Prostate gland (tissue), 2 donors: Measurements from ENCODE around the gene OR52B2. TPM values are rescaled to one million over a fixed set of nuclear protein-coding genes. Genes with fewer than 3 reads are reported as not detected.

Experiments used
- DNase-seq: peaks from one replicate; pipeline ENCODE4 v3.0.0-alpha.2; 2019; ENCODE audit warnings: low spot score
- H3K27ac ChIP-seq, 2 donors: fragments of 200-600 bp; sonication (generic); 2 replicates each; pipeline ENCODE4 v1.5.1; 2017 to 2019
- H3K27me3 ChIP-seq: fragments of 200-600 bp; sonication (generic); replicated peaks from 2 replicates; pipeline ENCODE4 v1.5.1; 2019; ENCODE audit not compliant: insufficient read depth
- H3K36me3 ChIP-seq, 2 donors: fragments of 200-600 bp; sonication (generic); 1 replicate in 1 of 2; 2 replicates in 1 of 2; pipeline versions ENCODE4 v1.5.1 to v1.8.1; 2017 to 2019
- H3K4me1 ChIP-seq: fragments of 200-600 bp; sonication (generic); replicated peaks from 2 replicates; pipeline ENCODE4 v1.5.1; 2019
- H3K4me3 ChIP-seq, 2 donors: fragments of 200-600 bp; sonication (generic); 2 replicates each; pipeline ENCODE4 v1.5.1; 2017 to 2019
- H3K9me3 ChIP-seq: fragments of 200-600 bp; sonication (generic); 2 replicates; pipeline ENCODE4 v1.5.1; 2017
- CTCF ChIP-seq, 4 experiments: fragments of 200-600 bp in 2 of 4; fragments of 450-650 bp in 2 of 4; sonication (generic) in 2 of 4; IDR thresholded peaks; 1 replicate in 3 of 4; 2 replicates in 1 of 4; pipeline ENCODE4 v1.5.1; 2016 to 2019; ENCODE audit warnings: antibody characterized with exemption in 4 of 4, mild to moderate bottlenecking in 2 of 4, moderate library complexity in 2 of 4
- POLR2A ChIP-seq: fragments of 450-650 bp; IDR thresholded peaks from one replicate; pipeline ENCODE4 v1.6.1; 2016; ENCODE audit warnings: antibody characterized with exemption, mild to moderate bottlenecking
- POLR2AphosphoS5 ChIP-seq: sonication (generic); formaldehyde crosslinking; IDR thresholded peaks from one replicate; pipeline ENCODE4 v1.6.1; 2017; ENCODE audit warnings: antibody characterized with exemption
- WGBS: methylation state at CpG from one replicate; pipeline ENCODE4 v1.1.5; 2018; 5-methylcytosine and 5-hydroxymethylcytosine counted together
- intact Hi-C: fragments of 100-400 bp; cut with DNase I; formaldehyde crosslinking; loops from one replicate; pipeline ENCODE4 v1.14.2; 2022
- total RNA-seq, 2 donors: library from RNA; depleted of rRNA; stranded (reverse); fragments of >200 nt; gene quantifications; one replicate each; pipeline ENCODE4 v1.1.0, GENCODE V29; 2016

OR52B2 gene
- total RNA-seq, 2 donors from 2014 or later = not detected

DNA sequence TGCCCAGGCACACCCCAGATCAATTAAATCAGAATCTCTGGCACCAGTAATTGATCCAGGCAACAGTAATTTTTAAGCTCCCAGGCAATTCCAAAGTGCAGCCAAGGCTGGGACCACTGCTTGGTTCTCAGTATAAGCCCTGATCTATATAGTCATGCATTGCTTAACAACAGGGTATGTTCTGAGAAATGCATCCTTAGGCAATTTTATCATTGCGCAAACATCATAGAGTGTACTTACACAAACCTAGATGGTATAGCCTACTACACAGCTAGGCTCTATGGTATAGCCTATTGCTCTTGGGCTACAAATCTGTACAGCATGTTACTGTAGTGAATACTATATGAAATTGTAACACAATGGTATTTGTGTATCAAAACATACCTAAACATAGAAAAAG lies 34.6 kb upstream of the OR52B2 start:
- intact Hi-C loops = no loop called here
- Histone ChIP-seq H3K27me3 (no peaks in the 10 kb centered on the region), H3K4me1 (no peaks in the 10 kb centered on the region), H3K36me3 (no peaks in the 10 kb centered on the region), H3K4me3 (no peak overlapping the region), H3K9me3 (no peaks in the 10 kb centered on the region), H3K27ac (no peak overlapping the region)
- no peak for DNase-seq
- 95% methylated on average over 1 of the region's 1 CpG for WGBS
- TF ChIP-seq CTCF (IDR thresholded peaks at IDR 0.05) = no peak
- no peak for TF ChIP-seq POLR2AphosphoS5
- TF ChIP-seq POLR2A = no peak

DNA sequence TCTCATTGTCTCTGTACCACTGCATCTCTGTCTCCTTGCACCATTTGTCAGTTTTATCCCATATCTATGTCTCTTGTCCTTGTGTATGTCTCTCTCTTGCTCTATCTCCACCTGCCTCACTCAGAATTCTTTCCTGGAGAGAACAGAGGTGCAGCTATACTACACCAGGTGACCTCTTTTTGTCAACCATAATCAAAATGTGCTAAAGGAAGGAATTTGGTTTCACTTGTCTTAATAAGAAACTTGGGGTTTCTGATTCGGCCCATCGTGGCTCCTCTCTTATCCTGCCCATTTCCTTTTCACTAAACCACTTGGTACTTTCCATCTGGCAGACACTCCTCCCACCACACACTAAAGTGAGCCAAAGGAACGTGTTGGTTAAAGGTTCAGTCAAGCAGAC lies 33.2 kb upstream of the OR52B2 start:
- 74% methylated on average over 3 of the region's 3 CpGs for WGBS
- intact Hi-C loops = no loop called here
- no peak for TF ChIP-seq CTCF (IDR thresholded peaks at IDR 0.05)

GRCh38 chr11:6202041-6202440 lies 31.9 kb upstream of the OR52B2 start:
- 95% methylated on average over 1 of the region's 1 CpG for WGBS

More for the DNA sequence above, 33.2 kb upstream of the OR52B2 start:
- Histone ChIP-seq H3K36me3 (no peaks in the 10 kb centered on the region), H3K4me1 (no peaks in the 10 kb centered on the region), H3K27me3 (no peaks in the 10 kb centered on the region), H3K4me3 (no peak overlapping the region), H3K27ac (no peak overlapping the region), H3K9me3 (no peaks in the 10 kb centered on the region)
- DNase-seq = no peak

DNA sequence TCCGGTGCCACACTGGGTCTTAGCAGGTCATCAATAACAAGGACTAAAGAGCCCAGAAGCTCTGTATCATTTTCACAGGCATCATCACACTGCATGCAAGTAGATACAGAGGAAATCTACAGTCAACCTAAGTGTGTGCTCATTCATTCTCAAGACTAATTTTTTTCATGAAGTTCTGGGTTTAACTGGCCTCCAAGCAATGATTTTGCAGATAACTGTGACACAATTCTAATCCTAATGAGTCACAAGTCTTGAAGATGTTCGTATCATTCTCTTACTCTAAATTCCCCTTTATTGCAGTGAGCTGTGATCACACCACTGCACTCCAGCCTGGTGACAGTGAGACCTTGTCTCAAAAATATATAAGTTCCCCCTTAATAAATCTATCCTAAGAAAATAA lies 31.4 kb upstream of the OR52B2 start:
- H3K4me3 ChIP-seq = no peak overlapping the region

More at GRCh38 chr11:6202041-6202440, 31.9 kb upstream of the OR52B2 start:
- no peak for DNase-seq
- Histone ChIP-seq H3K27ac (no peak overlapping the region), H3K36me3 (no peaks in the 10 kb centered on the region), H3K9me3 (no peaks in the 10 kb centered on the region), H3K4me1 (no peaks in the 10 kb centered on the region), H3K4me3 (no peak overlapping the region), H3K27me3 (no peaks in the 10 kb centered on the region)
- intact Hi-C loops = no loop called here
- TF ChIP-seq CTCF (IDR thresholded peaks at IDR 0.05) = no peak
- no peak for TF ChIP-seq POLR2A
- no peak for TF ChIP-seq POLR2AphosphoS5

More for the DNA sequence above, 31.4 kb upstream of the OR52B2 start:
- H3K9me3 ChIP-seq = no peaks in the 10 kb centered on the region
- no peaks in the 10 kb centered on the region for H3K27me3 ChIP-seq
- H3K36me3 ChIP-seq = no peaks in the 10 kb centered on the region
- WGBS = 82% methylated on average over 2 of the region's 2 CpGs
- H3K4me1 ChIP-seq = no peaks in the 10 kb centered on the region
- H3K27ac ChIP-seq = no peak overlapping the region
- no peak for DNase-seq
- no peak for TF ChIP-seq POLR2A
- TF ChIP-seq POLR2AphosphoS5 = no peak
- TF ChIP-seq CTCF (IDR thresholded peaks at IDR 0.05) = no peak
- intact Hi-C loops = no loop called here
